ENCODE results near the gene FAT1.

Gene FAT1

DNA sequence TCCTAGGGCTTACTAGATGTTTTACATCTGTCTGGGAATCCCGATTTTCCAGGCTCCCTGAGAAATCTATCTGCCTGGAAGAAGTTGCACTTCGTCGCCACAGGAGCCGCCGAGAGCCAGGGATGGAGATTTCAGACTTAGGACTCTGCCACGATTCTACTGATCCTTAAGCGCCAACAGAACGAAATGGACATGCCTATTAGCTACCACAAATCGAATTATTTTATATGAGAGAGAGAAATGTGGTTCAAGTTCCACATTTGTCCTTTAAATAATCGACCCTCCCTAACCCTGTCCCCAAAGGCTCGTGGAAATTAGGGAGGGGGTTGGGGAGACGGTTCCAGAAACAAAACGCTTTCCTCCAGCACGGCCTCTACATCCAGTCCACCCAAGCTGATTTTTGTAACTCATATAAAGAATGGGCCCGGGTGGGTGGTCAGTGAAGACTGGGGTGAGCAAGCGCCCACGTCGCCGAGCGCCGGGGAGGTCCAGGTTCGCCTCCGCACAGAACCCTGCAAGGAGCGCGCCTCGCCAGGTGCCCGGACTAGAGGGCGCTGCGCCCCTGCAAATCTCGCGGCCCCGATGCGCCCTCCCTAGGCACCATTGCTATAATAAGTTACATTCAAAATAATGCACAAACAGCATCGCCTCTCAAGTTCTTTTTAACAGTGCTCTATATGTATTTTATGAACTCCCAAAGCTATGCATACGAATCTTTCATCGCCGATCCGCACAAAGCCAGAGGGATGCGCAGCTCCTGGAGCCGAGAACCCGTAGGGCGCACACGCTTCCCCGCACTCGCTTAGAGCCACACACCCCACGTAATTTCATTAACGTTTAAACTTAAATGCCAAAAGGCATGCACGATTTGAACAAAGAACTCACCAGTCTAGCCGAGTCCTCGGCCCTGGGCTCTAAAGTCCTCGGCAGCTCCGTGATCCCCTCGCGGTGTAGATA is 2.1 kb upstream of the FAT1 start:
- no peaks in the 10 kb centered on the region for H3K9me3 ChIP-seq (ENCODE audit: control insufficient read depth, insufficient read depth, low read depth, low read length)
- H3K4me3 ChIP-seq (ENCODE audit: low read depth, low read length), result peak overlapping the region; percentile 84
- no peaks in the 10 kb centered on the region for H3K4me1 ChIP-seq (ENCODE audit: control insufficient read depth, insufficient read depth, low read length)
- H3K27ac ChIP-seq (ENCODE audit: extremely low read depth, low read depth, low read length), result peak overlapping the region; percentile 94
- CTCF ChIA-PET, result interaction anchor here (0.6 to 1.5 kb wide), 8 partner anchors 30 to 334 kb away, joined by 3 to 4 read pairs (median 3); no protein-coding TSS in a partner anchor
- POLR2A ChIA-PET, result interaction anchor here (0.6 kb wide), 1 partner anchor 120 kb away, joined by 4 read pairs; no protein-coding TSS in a partner anchor
- peaks cover 0 to under 1% of the 10 kb centered on the region in 2 experiments; a peak in 1 of 3 replicates for H3K36me3 ChIP-seq (ENCODE audit: control insufficient read depth in 2 of 2, insufficient read depth in 1 of 2, low read length in 2 of 2)
- TF ChIP-seq GLIS1 (tag by site-specific recombination; IDR thresholded peaks at IDR 0.05), result peak; percentile 77
- TF ChIP-seq, protein P1, sequence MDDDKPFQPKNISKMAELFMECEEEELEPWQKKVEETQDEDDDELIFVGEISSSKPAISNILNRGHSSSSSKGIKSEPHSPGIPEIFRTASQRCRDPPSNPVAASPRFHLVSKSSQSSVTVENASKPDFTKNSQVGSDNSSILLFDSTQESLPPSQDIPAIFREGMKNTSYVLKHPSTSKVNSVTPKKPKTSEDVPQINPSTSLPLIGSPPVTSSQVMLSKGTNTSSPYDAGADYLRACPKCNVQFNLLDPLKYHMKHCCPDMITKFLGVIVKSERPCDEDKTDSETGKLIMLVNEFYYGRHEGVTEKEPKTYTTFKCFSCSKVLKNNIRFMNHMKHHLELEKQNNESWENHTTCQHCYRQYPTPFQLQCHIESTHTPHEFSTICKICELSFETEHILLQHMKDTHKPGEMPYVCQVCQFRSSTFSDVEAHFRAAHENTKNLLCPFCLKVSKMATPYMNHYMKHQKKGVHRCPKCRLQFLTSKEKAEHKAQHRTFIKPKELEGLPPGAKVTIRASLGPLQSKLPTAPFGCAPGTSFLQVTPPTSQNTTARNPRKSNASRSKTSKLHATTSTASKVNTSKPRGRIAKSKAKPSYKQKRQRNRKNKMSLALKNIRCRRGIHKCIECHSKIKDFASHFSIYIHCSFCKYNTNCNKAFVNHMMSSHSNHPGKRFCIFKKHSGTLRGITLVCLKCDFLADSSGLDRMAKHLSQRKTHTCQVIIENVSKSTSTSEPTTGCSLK (tag by site-specific recombination; IDR thresholded peaks at IDR 0.05), result no peak
- TF ChIP-seq ZNF335 (tag by site-specific recombination; conservative IDR thresholded peaks at IDR 0.05), result 0 out of 2 replicates have a peak, but pooled peaks have one; percentile 30
- no peak for TF ChIP-seq ZEB2 (tag by site-specific recombination; IDR thresholded peaks at IDR 0.05)
- TF ChIP-seq, protein P2, sequence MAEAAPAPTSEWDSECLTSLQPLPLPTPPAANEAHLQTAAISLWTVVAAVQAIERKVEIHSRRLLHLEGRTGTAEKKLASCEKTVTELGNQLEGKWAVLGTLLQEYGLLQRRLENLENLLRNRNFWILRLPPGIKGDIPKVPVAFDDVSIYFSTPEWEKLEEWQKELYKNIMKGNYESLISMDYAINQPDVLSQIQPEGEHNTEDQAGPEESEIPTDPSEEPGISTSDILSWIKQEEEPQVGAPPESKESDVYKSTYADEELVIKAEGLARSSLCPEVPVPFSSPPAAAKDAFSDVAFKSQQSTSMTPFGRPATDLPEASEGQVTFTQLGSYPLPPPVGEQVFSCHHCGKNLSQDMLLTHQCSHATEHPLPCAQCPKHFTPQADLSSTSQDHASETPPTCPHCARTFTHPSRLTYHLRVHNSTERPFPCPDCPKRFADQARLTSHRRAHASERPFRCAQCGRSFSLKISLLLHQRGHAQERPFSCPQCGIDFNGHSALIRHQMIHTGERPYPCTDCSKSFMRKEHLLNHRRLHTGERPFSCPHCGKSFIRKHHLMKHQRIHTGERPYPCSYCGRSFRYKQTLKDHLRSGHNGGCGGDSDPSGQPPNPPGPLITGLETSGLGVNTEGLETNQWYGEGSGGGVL (tag by site-specific recombination; IDR thresholded peaks at IDR 0.05), result no peak
- no peak for TF ChIP-seq ZNF350 (tag by site-specific recombination; IDR thresholded peaks at IDR 0.05)
- TF ChIP-seq, protein P3, sequence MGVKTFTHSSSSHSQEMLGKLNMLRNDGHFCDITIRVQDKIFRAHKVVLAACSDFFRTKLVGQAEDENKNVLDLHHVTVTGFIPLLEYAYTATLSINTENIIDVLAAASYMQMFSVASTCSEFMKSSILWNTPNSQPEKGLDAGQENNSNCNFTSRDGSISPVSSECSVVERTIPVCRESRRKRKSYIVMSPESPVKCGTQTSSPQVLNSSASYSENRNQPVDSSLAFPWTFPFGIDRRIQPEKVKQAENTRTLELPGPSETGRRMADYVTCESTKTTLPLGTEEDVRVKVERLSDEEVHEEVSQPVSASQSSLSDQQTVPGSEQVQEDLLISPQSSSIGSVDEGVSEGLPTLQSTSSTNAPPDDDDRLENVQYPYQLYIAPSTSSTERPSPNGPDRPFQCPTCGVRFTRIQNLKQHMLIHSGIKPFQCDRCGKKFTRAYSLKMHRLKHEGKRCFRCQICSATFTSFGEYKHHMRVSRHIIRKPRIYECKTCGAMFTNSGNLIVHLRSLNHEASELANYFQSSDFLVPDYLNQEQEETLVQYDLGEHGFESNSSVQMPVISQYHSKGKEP (tag by site-specific recombination; IDR thresholded peaks at IDR 0.05), result peak; percentile 48; the same call in 1 of the 2 replicates
- TF ChIP-seq ZNF585B (tag by site-specific recombination; IDR thresholded peaks at IDR 0.05), result no peak
- TF ChIP-seq, protein P4, sequence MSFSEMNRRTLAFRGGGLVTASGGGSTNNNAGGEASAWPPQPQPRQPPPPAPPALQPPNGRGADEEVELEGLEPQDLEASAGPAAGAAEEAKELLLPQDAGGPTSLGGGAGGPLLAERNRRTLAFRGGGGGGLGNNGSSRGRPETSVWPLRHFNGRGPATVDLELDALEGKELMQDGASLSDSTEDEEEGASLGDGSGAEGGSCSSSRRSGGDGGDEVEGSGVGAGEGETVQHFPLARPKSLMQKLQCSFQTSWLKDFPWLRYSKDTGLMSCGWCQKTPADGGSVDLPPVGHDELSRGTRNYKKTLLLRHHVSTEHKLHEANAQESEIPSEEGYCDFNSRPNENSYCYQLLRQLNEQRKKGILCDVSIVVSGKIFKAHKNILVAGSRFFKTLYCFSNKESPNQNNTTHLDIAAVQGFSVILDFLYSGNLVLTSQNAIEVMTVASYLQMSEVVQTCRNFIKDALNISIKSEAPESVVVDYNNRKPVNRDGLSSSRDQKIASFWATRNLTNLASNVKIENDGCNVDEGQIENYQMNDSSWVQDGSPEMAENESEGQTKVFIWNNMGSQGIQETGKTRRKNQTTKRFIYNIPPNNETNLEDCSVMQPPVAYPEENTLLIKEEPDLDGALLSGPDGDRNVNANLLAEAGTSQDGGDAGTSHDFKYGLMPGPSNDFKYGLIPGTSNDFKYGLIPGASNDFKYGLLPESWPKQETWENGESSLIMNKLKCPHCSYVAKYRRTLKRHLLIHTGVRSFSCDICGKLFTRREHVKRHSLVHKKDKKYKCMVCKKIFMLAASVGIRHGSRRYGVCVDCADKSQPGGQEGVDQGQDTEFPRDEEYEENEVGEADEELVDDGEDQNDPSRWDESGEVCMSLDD (tag by site-specific recombination; IDR thresholded peaks at IDR 0.05), result 0 out of 2 replicates have a peak, but pooled peaks have one; percentile 36
- TF ChIP-seq, protein P5, sequence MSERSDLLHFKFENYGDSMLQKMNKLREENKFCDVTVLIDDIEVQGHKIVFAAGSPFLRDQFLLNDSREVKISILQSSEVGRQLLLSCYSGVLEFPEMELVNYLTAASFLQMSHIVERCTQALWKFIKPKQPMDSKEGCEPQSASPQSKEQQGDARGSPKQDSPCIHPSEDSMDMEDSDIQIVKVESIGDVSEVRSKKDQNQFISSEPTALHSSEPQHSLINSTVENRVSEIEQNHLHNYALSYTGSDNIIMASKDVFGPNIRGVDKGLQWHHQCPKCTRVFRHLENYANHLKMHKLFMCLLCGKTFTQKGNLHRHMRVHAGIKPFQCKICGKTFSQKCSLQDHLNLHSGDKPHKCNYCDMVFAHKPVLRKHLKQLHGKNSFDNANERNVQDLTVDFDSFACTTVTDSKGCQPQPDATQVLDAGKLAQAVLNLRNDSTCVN (tag by site-specific recombination; optimal IDR thresholded peaks at IDR 0.05), result peak; percentile 63
- peak; percentile 48 for TF ChIP-seq ZBTB17 (tag by site-specific recombination; IDR thresholded peaks at IDR 0.05)
- TF ChIP-seq EGR2 (tag by site-specific recombination; IDR thresholded peaks at IDR 0.05; ENCODE audit: low read depth), result peak; percentile 56; the same call in 1 of the 2 replicates
- no peak for TF ChIP-seq ZNF530 (tag by site-specific recombination; IDR thresholded peaks at IDR 0.05; ENCODE audit: low read depth)
- TF ChIP-seq ZBTB8A (tag by site-specific recombination; IDR thresholded peaks at IDR 0.05), result peak; percentile 99
- TF ChIP-seq ZNF830 (tag by site-specific recombination; IDR thresholded peaks at IDR 0.05; ENCODE audit: low read depth), result no peak
- TF ChIP-seq MEIS1 (CRISPR knock-in tag; IDR thresholded peaks at IDR 0.05; ENCODE audit: borderline replicate concordance), result no peak
- TF ChIP-seq ZFP3 (tag by site-specific recombination; IDR thresholded peaks at IDR 0.05; ENCODE audit: low read depth), result no peak
- no peak for TF ChIP-seq ZNF571 (tag by site-specific recombination; IDR thresholded peaks at IDR 0.05)
- TF ChIP-seq ZNF596 (tag by site-specific recombination; IDR thresholded peaks at IDR 0.05), result no peak
- TF ChIP-seq SCRT1 (tag by site-specific recombination; IDR thresholded peaks at IDR 0.05; ENCODE audit: borderline replicate concordance), result no peak
- 0 out of 2 replicates have a peak, but pooled peaks have one; percentile 38 for TF ChIP-seq ZNF660 (tag by site-specific recombination; IDR thresholded peaks at IDR 0.05)
- no peak for TF ChIP-seq ZNF184 (tag by site-specific recombination; IDR thresholded peaks at IDR 0.05)
- TF ChIP-seq, protein P6, sequence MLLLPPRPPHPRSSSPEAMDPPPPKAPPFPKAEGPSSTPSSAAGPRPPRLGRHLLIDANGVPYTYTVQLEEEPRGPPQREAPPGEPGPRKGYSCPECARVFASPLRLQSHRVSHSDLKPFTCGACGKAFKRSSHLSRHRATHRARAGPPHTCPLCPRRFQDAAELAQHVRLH (tag by site-specific recombination; IDR thresholded peaks at IDR 0.05), result no peak
